Endodermal cell (in vitro differentiated cells): ENCODE data around the gene FBXO48. TPM values are rescaled to one million over a fixed set of nuclear protein-coding genes. Genes with fewer than 3 reads are reported as not detected.

Experiments used
- DNase-seq: peaks from one replicate; pipeline ENCODE4 v3.0.0-alpha.2; 2017
- H3K27ac ChIP-seq: 2 replicates; pipeline ENCODE4 v1.5.1; 2013; ENCODE audit warnings: mild to moderate bottlenecking, low read depth, low read length, moderate library complexity
- H3K27me3 ChIP-seq: 2 replicates; pipeline ENCODE4 v1.6.1; 2013; ENCODE audit warnings: mild to moderate bottlenecking, low read length, moderate library complexity; ENCODE audit not compliant: insufficient read depth, control insufficient read depth, poor library complexity, severe bottlenecking
- H3K36me3 ChIP-seq: 2 replicates; pipeline ENCODE4 v1.7.0; 2013; ENCODE audit warnings: mild to moderate bottlenecking, low read length, moderate library complexity; ENCODE audit not compliant: control insufficient read depth, insufficient read depth
- H3K4me1 ChIP-seq: one replicate; pipeline ENCODE4 v1.7.0; 2013; ENCODE audit warnings: low read length; ENCODE audit not compliant: control insufficient read depth, insufficient read depth
- H3K4me3 ChIP-seq: 2 replicates; pipeline ENCODE4 v1.5.1; 2013; ENCODE audit warnings: mild to moderate bottlenecking, low read length, moderate library complexity
- H3K9ac ChIP-seq: 2 replicates; pipeline ENCODE4 v1.6.1; 2013; ENCODE audit warnings: mild to moderate bottlenecking, low read length, moderate library complexity; ENCODE audit not compliant: poor library complexity, severe bottlenecking; ENCODE audit errors: extremely low read depth
- H3K9me3 ChIP-seq: 2 replicates; pipeline ENCODE4 v1.6.1; 2013; ENCODE audit warnings: mild to moderate bottlenecking, low read length, moderate library complexity; ENCODE audit not compliant: control insufficient read depth
- H3K27ac Mint-ChIP-seq: 2 replicates; pipeline ENCODE4 v1.8.0; 2020; ENCODE audit warnings: mixed read lengths
- H3K27me3 Mint-ChIP-seq: 2 replicates; pipeline ENCODE4 v1.8.0; 2021; ENCODE audit warnings: mild to moderate bottlenecking, mixed read lengths; ENCODE audit not compliant: insufficient read depth
- H3K36me3 Mint-ChIP-seq: 2 replicates; pipeline ENCODE4 v1.8.0; 2020; ENCODE audit warnings: low read depth, mixed read lengths
- H3K4me1 Mint-ChIP-seq: 2 replicates; pipeline ENCODE4 v1.8.0; 2020; ENCODE audit warnings: mixed read lengths
- H3K4me3 Mint-ChIP-seq: 2 replicates; pipeline ENCODE4 v1.8.0; 2020; ENCODE audit warnings: mild to moderate bottlenecking, moderate library complexity, mixed read lengths
- H3K9me3 Mint-ChIP-seq: 2 replicates; pipeline ENCODE4 v1.8.0; 2020; ENCODE audit warnings: mild to moderate bottlenecking, mixed read lengths
- CTCF ChIP-seq: fragments of 200-600 bp; sonication (generic); conservative IDR thresholded peaks from 2 replicates; pipeline ENCODE4 v1.5.0; 2021; ENCODE audit warnings: antibody characterized with exemption, mild to moderate bottlenecking
- WGBS, 2 experiments: methylation state at CpG; one replicate each; pipeline versions ENCODE4 v1.1.5 to v1.1.7; 2013; ENCODE audit warnings: missing lambda C conversion rate in 2 of 2, mixed read lengths in 1 of 2; ENCODE audit not compliant: insufficient coverage in 1 of 2, insufficient read length in 1 of 2; 5-methylcytosine and 5-hydroxymethylcytosine counted together
- total RNA-seq, 2 donors: library from RNA; stranded (reverse); fragmentation: NEBNext Ultra II Directional in 1 of 2; extraction: Animal tissue kit (Norgen Biotek cat#: 25700) in 1 of 2; gene quantifications; 2 replicates in 1 of 2; 3 replicates in 1 of 2; pipeline ENCODE4 v1.2.1, GENCODE V29; 2021

FBXO48 gene
- total RNA-seq, 2 donors from 2014 or later = 1.3 to 1.5 TPM

- no peaks in the 10 kb centered on the region for H3K27me3 ChIP-seq
- no peaks in the 10 kb centered on the region for H3K9me3 Mint-ChIP-seq
- no peaks in the 10 kb centered on the region for H3K4me1 ChIP-seq
- H3K27ac ChIP-seq = no peak overlapping the region
- H3K27ac Mint-ChIP-seq = no peak overlapping the region
- H3K27me3 Mint-ChIP-seq = peaks cover 4% of the 10 kb centered on the region
- TF ChIP-seq CTCF = no peak
- no peaks in the 10 kb centered on the region for H3K9me3 ChIP-seq
- H3K4me1 Mint-ChIP-seq = peaks cover 9% of the 10 kb centered on the region
- no peak overlapping the region for H3K9ac ChIP-seq
- no peaks in the 10 kb centered on the region for H3K36me3 Mint-ChIP-seq
- no peak for DNase-seq
- no peak overlapping the region for H3K4me3 ChIP-seq
- no peak overlapping the region for H3K4me3 Mint-ChIP-seq
- no peaks in the 10 kb centered on the region for H3K36me3 ChIP-seq
Observed at GRCh38 chr2:68435615-68436014, 31.5 kb downstream of the FBXO48 start.

- H3K9me3 ChIP-seq = no peaks in the 10 kb centered on the region
- no peak overlapping the region for H3K27ac ChIP-seq
- H3K4me3 Mint-ChIP-seq = no peak overlapping the region
- no peak overlapping the region for H3K27ac Mint-ChIP-seq
- H3K36me3 Mint-ChIP-seq = no peaks in the 10 kb centered on the region
- no peak overlapping the region for H3K9ac ChIP-seq
- no peaks in the 10 kb centered on the region for H3K27me3 ChIP-seq
- H3K36me3 ChIP-seq = no peaks in the 10 kb centered on the region
- TF ChIP-seq CTCF = no peak
- no peak for DNase-seq
- no peaks in the 10 kb centered on the region for H3K4me1 ChIP-seq
- peaks cover 4% of the 10 kb centered on the region for H3K27me3 Mint-ChIP-seq
- H3K9me3 Mint-ChIP-seq = no peaks in the 10 kb centered on the region
- H3K4me3 ChIP-seq = no peak overlapping the region
- H3K4me1 Mint-ChIP-seq = peaks cover 4% of the 10 kb centered on the region
Observed at GRCh38 chr2:68434981-68435380, 32.1 kb downstream of the FBXO48 start.

GRCh38 chr2:68432696-68433658, 34.1 kb downstream of the FBXO48 start:
- H3K27me3 ChIP-seq = no peaks in the 10 kb centered on the region
- no peaks in the 10 kb centered on the region for H3K4me1 ChIP-seq
- Mint-ChIP-seq H3K4me1 (peaks cover 9% of the 10 kb centered on the region), H3K4me3 (no peak overlapping the region), H3K27ac (no peak overlapping the region), H3K9me3 (no peaks in the 10 kb centered on the region), H3K27me3 (peaks cover 4% of the 10 kb centered on the region), H3K36me3 (no peaks in the 10 kb centered on the region)
- no peaks in the 10 kb centered on the region for H3K36me3 ChIP-seq
- H3K9ac ChIP-seq = no peak overlapping the region
- no peak overlapping the region for H3K27ac ChIP-seq
- no peak for DNase-seq
- no peak for TF ChIP-seq CTCF
- WGBS, 2 experiments = 76 to 80% methylated on average over 6 to 14 of the region's 14 CpGs
- H3K9me3 ChIP-seq = no peaks in the 10 kb centered on the region
- no peak overlapping the region for H3K4me3 ChIP-seq
